Measurements from ENCODE around the gene ASCL5.

Gene ASCL5

DNA sequence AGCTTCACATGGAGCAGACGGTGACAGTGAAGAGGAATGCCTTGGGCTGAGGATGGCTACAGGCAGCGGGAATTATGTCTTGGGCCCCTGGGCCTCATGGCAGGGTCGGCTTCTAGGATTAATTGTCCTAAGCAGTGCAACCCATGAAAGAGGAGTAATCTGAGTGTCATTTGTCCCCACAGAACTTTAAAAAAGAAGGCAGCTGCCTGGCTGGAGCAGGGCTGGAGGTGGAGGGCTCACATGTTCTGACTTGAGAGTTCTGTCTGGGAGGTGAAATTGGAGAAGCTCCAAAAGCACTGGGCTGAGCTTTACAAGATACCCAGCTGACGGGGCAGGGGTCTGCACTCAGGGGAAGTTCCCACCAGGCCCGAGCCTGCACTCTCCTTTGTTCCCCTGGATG is 37.4 kb downstream of the ASCL5 start:
- in situ Hi-C loops (cut with HindIII; ENCODE audit: low sequenced_read_pairs) = no loop called here

DNA sequence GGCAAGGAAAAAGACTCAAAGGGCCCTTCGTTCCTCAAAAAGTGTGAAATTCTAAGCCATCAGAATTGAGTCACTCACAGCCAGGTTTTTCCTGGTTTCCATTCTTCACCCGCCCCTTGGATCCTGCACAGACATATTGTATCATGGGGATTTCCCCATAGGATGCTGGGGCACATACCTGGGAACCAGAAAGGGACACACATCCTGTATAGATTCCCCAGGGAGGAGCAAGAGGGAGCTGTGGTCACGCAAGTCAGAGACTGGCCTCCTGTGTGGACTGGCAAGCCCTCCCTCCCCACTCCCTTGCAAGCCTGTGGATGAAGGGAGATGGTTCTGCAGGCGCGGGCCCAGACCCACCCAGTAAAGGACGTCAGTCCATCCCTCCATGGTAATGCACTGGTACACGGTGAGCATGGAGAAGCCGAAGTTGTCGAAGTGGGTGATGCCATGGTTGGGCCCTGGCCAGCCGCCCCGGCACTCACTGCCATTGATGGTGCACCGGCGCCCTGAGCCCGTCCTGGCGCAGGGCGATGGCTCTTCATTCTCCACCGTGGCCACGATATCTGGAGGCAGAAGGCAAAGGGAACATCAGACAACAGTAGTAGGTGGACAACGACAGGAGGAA is 38.0 kb downstream of the ASCL5 start:
- in situ Hi-C loops (cut with HindIII; ENCODE audit: low sequenced_read_pairs) = no loop called here

DNA sequence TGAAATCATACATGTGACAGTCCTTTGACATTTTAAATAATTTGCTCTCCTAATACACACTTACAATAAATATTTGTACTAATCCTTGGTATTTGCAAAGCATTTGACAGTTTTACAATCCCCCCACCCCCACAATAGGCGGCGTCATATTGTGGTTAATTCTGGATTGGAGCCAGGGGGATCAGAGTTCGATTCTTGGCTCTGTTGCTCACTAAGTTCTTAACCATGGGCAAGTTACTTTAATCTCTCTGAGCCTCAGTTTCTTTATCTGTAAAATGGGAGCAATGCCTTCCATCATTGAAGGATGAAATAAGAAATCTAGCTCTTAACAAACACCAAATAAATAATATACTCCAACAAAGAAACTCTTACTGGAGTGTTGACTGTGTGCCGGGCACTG is 38.6 kb downstream of the ASCL5 start:
- in situ Hi-C loops (cut with HindIII; ENCODE audit: low sequenced_read_pairs) = no loop called here

DNA sequence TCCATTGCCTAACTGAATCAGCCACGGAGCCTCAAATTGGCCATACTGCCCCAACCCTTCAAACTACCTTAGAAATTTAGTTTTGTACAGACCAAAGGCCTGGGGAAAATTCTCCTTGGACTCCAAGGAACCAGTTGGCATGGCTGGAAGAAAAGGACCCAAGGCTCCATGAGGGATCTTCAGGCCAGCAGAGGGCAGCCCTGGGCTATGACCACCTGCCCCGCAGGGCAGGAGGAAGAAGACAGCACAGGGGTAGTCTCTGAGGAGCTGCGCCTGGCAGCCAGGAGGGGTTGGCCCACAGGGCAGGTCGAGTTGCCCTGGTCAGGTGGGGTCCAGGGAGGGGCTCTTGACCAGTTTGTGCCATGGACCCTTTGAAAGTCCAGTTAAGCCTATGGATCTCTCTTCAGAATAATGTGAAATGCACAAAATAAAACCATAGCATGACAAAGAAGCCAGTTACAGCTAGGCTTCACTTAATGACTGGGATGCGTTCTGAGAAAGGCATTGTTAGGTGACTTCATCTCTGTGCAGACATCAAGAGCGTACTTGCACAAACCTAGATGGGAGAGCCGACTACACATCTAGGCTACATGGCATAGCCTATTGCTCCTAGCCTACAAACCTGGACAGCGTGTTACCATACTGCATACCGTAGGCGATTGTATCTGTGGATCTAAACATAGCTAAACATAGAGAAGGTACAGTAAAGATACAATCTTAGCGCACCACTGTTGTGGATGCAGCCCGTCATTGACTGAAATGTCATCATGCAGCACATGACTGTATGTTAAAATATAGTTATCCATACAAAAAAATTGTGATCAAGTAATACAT is 40.9 kb downstream of the ASCL5 start:
- in situ Hi-C loops (cut with HindIII; ENCODE audit: low sequenced_read_pairs) = no loop called here

DNA sequence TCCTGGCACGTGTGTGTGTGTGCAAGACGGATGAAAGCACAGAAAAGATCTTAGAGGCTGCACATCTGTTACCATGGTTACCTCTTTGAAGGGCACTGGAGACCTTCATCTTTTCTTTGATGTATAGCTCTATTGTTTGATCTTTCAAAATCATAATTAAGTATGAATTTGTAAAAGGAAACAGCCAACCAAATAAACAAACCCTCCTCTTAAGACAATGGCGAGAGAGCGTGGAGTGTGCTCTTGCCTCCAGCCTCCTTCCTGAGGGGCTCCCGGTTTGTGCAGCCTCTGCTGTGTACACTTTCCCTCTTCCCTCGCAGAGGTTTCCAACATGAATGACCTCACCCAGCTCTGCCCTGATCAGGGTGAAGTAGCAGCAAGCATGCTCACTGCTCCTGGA is 42.7 kb downstream of the ASCL5 start:
- in situ Hi-C loops (cut with HindIII; ENCODE audit: low sequenced_read_pairs) = no loop called here

DNA sequence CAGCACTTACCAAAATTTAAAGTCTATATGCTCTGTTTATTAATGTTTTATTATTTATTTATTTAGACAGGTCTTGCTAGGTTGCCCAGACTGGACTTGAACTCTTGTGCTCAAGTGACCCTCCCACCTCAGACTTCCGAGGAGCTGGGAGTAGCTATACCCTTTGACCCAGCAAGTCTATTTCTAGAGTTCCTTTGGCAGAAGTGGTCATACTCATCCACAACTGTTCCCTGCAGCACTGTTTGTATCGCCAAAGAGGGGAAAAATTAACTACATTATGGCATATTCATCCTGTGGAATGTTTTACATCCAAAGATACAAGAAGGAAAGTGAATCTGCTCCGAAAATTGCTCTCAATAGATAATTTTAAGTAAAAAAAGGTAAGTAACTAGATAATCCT is 43.2 kb downstream of the ASCL5 start:
- in situ Hi-C loops (cut with HindIII; ENCODE audit: low sequenced_read_pairs) = no loop called here

DNA sequence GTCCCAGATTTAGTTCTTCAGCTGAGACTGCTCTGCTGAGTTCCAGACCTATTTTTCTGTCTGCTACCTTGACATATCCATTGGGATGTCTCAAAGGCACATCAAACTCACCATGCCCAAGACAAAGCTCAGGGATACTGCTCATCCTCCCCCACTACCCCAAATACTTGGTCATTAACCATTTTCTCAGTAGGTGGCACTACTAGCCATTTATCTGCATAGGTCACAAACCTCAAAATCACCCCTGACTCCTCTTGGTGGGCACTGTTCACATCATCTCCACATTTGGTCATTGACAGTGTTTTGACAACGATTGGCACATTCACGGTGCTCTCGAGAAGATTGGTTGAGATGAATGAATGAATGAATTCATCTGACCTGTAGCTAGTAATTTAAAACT is 46.8 kb downstream of the ASCL5 start:
- in situ Hi-C loops (cut with HindIII; ENCODE audit: low sequenced_read_pairs) = no loop called here

DNA sequence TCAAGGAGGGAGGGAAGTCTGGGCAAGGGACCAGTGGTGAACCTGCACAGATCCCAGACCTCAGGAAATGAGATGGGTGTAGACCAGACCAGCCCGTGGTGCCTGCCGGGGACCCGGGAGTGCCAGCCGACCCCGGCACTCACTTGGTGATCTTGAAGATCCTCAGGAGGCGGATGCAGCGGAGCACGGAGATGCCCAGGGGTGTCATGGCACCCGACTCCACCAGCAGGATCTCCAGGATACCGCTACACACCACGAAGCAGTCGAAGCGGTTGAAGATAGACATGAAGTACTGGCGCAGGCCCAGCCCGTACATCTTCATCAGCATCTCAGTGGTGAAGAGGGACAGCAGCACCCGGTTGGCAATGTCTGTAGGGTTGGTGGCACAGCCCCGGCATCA is 49.2 kb downstream of the ASCL5 start:
- in situ Hi-C loops (cut with HindIII; ENCODE audit: low sequenced_read_pairs) = no loop called here

DNA sequence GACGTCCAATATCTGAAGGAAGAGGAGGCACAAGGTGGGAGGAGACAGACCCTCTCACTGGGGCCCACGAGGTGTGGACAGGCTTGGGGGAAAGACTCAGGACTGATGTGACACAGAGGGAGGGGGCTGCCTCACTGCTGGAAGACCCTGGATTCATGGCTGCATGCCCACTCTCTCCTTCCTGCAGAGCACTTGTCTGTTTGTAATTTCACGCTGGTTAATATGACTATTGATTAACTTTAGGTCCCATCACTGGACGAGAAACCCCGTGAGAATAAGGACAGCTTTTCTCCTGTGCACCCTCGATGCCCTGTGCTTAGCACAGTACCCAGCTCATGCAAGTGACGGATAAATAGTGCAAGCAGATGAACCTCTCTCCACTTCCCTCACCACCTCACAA is 49.9 kb downstream of the ASCL5 start:
- in situ Hi-C loops (cut with HindIII; ENCODE audit: low sequenced_read_pairs) = no loop called here

DNA sequence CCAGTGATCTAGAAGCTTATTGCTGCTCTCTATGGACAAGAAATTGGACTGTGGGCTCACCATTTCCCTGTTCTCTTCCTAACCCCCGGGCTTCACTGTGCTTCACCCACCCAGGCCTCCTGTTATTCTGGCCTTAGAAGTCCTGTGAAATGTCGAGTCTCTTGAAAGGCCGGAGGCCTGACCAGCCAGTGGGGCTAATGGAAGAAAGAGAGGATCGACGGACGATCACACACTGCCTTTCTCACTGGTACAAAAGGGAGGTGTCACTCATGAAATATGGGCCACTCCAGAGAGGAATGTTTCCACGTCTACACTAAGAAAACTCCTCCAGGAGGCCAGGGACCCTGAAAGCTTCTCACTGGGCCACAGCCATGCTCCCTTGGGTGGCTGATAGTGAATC is 50.9 kb downstream of the ASCL5 start:
- in situ Hi-C loops (cut with HindIII; ENCODE audit: low sequenced_read_pairs) = no loop called here

DNA sequence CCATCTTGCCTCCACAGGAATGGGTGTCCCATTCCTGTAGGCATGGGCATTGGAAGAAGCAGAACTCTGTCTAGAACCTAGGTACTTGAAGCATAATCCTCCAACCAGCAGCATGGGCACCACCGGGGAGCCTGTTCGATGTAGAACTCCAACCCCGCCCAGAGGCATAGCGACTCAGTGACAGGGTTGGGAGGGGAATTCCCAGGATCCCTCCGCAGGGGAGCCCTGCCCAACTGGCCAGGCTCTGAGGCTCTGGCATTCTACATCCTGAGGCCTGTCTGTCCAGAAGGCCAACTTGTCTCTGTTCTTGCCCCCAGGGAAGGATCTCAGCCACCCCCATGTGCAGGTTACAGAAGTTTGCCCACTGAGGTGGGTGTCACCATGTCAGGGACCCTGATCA is 53.0 kb downstream of the ASCL5 start:
- in situ Hi-C loops (cut with HindIII; ENCODE audit: low sequenced_read_pairs) = no loop called here

DNA sequence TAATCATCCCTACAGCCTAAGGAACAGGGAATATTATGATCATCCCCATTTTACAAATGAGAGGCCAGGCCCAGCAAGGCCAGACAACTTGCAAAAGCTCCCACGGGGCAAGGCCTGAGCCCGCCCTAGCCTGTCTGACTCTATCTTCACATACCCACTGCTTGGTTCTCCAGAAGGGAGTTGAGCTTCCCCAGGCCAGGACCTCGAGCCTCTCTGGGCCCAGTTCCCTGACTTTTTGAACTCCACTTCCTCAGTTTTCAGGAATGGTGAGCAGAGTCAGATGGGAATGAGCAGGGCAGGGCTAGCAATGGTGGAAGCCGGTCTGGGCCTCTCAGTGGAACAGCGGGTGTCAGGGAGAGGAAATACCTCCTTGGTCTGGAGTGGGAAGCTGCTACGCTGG is 54.1 kb downstream of the ASCL5 start:
- in situ Hi-C loops (cut with HindIII; ENCODE audit: low sequenced_read_pairs) = no loop called here

DNA sequence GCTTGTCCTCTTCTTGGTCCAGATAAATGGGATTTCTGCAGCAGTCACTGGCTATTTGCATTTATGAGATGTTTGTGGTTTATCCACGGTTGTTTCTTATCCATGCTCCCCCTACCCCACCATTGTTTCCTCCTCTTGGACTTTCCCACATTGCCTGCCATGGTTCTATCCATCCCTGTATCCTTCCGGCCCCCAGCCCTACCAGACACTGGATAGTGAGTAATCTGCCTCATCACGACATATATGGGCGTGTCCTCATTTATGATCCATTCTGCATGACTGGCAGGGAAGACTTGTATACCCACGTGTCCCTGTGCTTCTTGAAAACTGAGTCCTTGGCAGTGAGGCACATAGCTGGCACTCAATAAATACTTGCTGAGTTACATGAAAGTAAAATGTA is 54.8 kb downstream of the ASCL5 start:
- in situ Hi-C loops (cut with HindIII; ENCODE audit: low sequenced_read_pairs) = no loop called here

DNA sequence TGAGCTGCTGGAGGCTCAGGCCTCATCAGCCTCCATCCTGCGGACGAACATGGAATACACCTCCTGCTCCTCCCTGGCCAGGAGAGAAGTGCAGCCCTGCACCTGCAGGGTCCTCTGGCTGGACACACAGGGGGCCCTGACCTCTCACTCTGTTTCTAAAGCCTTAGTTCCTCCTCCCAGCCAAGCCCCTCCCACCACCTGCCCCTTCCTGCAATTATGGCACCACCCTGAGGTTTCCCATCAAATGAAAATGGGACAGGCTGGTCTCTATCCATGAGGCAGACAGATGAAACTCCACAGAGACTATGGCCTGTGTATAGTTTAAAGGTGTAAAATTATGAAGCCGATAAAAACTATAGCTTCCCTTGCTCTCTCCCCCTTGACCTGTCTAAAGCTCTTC is 57.3 kb downstream of the ASCL5 start:
- in situ Hi-C loops (cut with HindIII; ENCODE audit: low sequenced_read_pairs) = no loop called here

DNA sequence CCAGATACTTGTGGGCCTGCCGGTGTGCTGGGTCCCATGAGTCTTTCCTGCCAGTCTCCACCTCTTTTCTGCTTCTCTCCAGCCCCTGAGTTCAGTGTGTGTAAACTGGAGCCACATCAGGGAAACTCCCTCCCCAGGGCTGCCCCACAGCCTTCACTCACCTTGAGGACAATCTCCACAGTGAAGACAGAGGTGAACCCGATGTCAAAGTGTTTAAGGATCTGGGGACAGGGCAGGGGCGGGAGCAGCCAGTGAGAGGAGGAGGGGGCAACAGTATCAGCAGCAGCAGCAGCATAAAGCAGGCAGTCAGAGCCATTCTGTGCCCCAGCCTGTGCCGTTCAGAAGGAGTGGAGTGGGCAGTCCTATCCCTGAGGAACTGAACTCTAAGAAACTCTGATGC is 58.0 kb downstream of the ASCL5 start:
- in situ Hi-C loops (cut with HindIII; ENCODE audit: low sequenced_read_pairs) = no loop called here

DNA sequence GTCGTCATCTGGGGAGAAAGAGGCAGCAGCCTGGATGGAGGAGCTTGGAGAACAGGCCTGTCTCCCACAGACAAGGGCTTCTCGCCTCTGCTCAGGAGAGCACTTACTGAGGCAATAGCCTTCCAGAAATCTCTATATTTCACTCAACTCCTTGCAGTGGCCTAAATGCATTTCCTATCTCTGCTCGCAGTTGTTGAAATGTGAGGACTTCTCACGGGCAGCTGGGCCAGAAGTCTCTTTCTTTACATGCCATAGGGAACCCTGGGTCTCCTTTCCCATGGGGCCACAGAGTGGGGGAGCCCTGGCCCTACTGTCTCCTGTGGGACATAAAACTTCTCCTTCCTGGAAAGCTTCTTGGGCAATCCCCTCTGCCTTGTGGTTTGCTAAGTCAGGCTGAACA is 60.0 kb downstream of the ASCL5 start:
- in situ Hi-C loops (cut with HindIII; ENCODE audit: low sequenced_read_pairs) = no loop called here

DNA sequence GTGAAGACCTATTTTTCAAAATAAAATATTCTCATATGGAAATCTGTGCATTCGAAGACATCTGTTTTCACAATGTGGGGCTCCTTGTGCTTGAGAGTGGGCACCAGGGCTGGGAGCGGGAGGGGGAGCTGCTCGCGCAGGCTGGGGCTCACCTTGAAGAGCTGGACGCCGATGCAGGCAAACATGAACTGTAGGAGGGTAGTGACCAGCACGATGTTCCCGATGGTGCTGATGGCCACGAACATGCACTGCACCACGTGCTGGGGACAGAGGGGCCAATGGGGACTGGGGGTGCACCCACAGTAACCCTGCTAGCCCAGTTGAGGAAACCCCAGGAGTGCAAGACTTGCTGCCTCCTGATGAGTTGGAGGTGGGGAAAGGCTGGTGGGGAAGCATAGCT is 61.3 kb downstream of the ASCL5 start:
- in situ Hi-C loops (cut with HindIII; ENCODE audit: low sequenced_read_pairs) = no loop called here

DNA sequence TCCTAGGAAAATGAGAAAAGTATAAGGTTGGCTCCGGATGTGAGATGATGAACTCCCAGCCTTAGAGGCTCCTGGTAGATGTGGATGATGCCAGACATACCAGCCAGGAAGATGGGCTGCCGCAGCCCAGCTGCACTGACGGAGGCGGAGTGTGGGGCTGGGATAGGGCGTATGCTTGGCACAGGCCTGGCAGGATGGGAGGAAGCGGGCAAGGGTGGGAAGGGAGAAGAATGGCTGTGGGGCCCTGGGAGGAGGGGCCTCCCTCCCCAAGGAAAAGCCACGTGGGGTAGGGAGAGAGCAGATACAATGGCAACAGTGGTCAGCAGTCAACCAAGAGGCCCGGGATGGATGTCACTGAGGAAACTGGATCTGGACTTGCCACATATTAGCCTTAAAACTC is 62.2 kb downstream of the ASCL5 start:
- in situ Hi-C loops (cut with HindIII; ENCODE audit: low sequenced_read_pairs) = no loop called here

Measured in DLD1 (cell line).